Measurements from ENCODE around the gene FBXO27.

DNA sequence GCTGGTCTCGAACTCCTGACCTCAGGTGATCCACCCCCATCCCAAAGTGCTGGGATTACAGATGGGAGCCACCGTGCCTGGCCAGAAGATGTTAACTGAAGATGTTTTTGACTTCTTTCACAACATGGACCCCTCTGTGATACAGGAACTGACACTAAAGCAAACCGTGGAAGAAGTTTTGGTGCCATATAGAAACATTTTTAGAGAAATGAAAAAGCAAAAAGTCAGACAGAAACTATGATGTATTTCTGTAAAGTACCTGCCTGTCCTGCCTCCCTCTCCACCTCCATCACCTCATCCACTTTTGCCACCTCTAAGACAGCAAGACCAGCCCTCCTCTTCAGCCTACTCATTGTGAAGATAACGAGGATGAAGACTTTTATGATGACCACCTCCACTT is 11.3 kb downstream of the FBXO27 start:
- TF ChIP-seq, protein P1, sequence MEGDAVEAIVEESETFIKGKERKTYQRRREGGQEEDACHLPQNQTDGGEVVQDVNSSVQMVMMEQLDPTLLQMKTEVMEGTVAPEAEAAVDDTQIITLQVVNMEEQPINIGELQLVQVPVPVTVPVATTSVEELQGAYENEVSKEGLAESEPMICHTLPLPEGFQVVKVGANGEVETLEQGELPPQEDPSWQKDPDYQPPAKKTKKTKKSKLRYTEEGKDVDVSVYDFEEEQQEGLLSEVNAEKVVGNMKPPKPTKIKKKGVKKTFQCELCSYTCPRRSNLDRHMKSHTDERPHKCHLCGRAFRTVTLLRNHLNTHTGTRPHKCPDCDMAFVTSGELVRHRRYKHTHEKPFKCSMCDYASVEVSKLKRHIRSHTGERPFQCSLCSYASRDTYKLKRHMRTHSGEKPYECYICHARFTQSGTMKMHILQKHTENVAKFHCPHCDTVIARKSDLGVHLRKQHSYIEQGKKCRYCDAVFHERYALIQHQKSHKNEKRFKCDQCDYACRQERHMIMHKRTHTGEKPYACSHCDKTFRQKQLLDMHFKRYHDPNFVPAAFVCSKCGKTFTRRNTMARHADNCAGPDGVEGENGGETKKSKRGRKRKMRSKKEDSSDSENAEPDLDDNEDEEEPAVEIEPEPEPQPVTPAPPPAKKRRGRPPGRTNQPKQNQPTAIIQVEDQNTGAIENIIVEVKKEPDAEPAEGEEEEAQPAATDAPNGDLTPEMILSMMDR (IDR thresholded peaks at IDR 0.05), result no peak
- TF ChIP-seq POLR2A (IDR thresholded peaks at IDR 0.05) (no peak), POLR2AphosphoS5 (IDR thresholded peaks at IDR 0.05) (no peak)

Measured in prostate gland (tissue), 2 donors.